Retina (tissue), 1 donor: Measurements from ENCODE around the gene GNA15.
"Not testable (repeated sequence)": the region's sequence is repeated elsewhere in the genome, so short reads cannot be mapped to it uniquely, and the experiment has no call there.

Experiments
- DNase-seq: peaks from one replicate; pipeline ENCODE4 v3.0.0-alpha.2; 2016

The GNA15 gene, protein sequence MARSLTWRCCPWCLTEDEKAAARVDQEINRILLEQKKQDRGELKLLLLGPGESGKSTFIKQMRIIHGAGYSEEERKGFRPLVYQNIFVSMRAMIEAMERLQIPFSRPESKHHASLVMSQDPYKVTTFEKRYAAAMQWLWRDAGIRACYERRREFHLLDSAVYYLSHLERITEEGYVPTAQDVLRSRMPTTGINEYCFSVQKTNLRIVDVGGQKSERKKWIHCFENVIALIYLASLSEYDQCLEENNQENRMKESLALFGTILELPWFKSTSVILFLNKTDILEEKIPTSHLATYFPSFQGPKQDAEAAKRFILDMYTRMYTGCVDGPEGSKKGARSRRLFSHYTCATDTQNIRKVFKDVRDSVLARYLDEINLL

DNA sequence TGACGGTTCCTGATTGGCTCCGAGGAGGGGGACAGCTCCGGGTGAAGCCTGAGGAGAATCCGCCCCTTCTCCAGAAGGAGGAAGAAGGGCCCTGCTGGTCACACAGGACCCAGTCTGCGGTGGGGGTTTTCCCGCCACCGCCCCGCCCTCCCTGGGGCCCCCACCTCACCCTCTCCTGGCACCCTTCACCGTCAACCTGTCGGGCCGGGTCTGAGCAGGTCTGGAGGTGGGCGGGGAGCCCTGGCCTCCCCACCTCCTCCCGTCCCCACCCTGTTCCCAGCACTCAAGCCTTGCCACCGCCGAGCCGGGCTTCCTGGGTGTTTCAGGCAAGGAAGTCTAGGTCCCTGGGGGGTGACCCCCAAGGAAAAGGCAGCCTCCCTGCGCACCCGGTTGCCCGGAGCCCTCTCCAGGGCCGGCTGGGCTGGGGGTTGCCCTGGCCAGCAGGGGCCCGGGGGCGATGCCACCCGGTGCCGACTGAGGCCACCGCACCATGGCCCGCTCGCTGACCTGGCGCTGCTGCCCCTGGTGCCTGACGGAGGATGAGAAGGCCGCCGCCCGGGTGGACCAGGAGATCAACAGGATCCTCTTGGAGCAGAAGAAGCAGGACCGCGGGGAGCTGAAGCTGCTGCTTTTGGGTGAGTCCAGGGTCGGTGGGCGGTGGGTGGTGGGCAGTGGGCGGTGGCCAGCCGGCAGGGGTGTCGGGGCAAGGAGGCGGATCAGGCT is at the start of gene GNA15:
GNA15 (plus strand) TSS at position 73 of the 723 bp plus-strand sequence; CDS start at position 491, 418 bp downstream.
- no peak for DNase-seq

DNA sequence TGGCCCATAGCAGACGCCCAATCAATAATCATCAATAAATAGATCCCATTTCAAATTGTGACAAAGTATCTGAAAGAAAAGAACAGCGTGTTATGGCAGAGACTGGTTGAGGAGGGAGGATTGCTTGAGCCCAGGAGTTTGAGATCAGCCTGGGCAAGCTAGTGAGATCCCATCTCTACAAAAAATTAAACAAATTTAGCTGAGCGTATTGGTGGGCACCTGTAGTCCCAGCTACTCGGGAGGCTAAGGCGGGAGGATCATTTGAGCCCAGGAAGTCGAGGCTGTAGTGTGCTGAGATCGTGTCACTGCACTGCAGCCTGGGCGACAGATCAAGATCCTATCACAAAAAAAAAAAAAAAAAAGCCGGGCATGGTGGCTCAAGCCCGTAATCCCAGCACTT is 48.1 kb upstream of the GNA15 start:
- no peak for DNase-seq

GRCh38 chr19:3089299-3089855 is 46.5 kb upstream of the GNA15 start:
- DNase-seq: not testable (repeated sequence)

- no peak for DNase-seq
Measured at GRCh38 chr19:3094601-3095440, 41.0 kb upstream of the GNA15 start.

DNA sequence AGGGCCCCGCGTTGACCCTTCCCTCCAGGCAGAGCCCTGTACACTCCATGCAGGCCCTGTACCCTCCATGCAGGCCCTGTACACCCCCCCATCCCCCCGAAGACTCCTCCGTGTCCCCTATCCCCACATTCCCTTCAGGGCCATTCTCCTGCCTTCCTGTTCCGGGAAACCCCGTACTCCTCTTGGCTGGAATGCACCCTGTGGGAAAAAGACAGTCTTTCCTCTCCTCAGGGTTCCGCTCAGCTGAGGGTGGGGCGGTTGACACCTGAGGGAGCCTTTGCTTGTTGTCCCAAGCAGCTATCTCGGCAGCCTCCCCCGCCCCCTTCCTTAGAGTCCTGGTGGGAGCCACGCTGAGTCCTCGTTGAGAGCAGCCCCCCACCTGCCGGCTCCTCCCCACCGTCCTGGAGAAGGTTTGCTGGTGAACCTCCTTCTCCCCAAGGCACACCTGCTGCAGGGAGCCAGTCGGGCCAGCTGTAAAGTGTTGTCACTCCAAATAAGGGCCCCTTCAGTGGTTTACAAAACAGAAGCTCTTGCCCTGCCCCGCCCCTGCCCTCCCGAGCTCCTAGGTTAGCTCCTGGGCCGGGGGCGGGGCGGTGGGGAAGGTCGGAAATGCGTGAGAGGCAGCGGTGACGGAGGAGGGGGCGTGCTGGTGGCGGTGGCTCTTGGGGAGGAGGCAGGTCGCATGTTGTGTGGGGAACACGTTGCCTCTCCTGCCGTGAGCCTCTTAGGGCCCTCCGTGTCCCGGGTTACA is 40.2 kb upstream of the GNA15 start:
- DNase-seq: no peak

GRCh38 chr19:3096267-3096901 is 39.4 kb upstream of the GNA15 start:
- no peak for DNase-seq

GRCh38 chr19:3096902-3097326 is 38.9 kb upstream of the GNA15 start:
- no peak for DNase-seq

DNA sequence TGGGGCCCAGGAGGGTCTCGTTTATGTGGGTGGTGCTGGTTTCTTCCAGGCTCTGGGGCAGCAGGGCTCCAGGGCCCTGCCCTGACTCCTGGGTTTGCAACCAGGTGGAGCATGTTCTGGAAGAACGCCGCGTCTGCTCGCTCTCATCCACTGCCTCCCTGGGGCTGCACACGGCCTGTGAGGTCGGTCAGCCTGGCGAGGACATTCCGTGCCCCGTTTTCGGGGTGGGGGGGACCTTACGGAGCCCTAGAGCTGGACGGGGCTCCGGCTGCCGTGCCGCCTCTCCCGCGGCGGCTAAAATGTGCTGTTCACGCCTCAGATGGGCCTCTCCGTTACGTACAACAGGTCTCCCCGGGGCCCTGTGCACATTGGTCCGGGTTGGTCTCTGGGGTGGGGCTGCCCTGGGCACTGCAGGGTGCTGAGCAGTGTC is 38.4 kb upstream of the GNA15 start:
- no peak for DNase-seq

DNA sequence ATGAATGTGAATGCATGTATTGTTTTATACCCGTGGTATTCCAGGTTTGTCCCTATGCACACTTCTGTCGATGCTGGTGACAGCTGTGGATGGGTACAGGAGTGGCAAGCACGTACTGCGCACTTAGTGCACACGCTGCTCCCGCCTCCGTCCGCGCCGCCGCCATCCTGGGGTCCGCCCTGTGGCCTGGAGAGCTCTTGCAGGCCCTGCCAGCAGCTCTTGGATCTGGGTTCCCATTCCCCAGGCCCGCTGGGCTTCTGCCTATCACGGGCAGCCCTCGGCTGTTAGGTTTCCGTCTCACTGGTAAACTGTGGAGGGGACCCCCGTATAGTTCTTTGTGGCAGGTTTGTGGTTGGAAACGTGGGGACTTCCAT is 37.7 kb upstream of the GNA15 start:
- no peak for DNase-seq

GRCh38 chr19:3098515-3099346 is 37.1 kb upstream of the GNA15 start:
- DNase-seq: no peak

- no peak for DNase-seq
Measured at GRCh38 chr19:3099347-3100145, 36.3 kb upstream of the GNA15 start.

DNA sequence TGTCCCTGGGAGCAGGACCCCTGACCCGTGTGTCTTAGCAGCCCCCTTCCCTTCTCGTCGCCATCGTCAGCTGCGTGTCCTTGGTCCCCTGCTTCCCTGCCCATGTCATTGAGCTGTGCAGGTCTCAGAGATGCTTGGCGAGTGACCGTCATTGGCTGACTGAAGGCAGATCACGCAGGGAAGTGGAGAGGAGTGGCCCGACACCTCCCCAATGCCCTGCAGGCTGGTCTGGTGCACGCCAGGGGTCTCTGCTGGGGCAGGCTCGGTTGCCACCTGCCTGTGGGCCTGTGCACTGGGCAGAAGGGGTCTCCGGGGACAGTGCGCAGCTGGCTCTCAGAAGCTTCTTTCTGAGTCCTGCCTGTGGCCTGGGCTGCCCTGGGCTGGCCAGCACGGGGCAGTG is 35.5 kb upstream of the GNA15 start:
- peak; percentile 52 for DNase-seq

DNA sequence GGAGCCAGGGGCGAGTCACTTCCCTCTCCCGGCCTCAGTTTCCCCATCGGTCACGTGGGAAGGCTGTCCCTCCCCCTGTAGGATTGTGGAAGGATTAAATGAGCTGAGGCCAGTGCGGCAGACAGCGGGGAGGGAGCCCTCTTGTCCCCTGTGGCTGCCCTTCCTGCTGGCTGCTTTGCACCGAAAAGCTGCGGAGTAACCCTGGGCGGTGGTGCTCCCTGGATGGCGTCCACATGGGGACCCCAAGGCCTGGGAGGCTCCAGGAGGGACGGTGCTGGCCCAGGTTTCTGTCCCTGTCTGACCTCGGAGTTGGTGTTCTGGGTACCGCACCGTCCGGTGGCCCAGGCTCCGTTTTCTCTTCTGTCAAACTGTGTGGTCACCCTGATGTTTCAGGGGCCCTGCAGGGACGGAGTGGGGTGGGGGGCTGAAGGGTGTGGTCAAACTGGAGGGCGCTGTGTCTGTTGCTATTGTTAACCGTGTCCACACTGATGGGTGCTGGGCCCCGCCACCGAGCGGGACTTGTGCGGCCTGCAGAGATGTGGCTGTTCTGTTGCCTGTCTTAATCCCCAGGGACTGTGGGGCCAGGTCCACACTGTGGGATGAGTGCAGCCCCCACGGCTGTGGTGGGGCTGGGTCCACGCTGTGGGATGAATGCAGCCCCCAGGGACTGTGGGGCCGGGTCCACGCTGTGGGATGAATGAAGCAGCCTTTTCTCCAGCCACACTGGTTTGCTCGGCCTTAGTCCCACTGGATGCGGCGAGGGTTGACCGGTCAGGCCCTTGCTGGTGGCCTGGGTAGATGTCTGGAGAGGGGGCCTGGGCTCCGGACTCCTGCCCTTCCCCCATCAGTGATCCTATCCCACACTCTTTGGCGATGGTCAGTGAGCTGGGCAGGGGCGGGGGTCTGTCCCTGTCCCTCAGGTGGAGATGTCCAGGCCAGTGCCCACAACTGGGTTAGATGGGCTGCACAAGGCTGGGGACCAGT is 34.8 kb upstream of the GNA15 start:
- no peak for DNase-seq

GRCh38 chr19:3102239-3103140 is 33.3 kb upstream of the GNA15 start:
- DNase-seq: no peak

GRCh38 chr19:3104708-3104983 is 31.2 kb upstream of the GNA15 start:
- DNase-seq: no peak

- DNase-seq: no peak
Measured at GRCh38 chr19:3105641-3106508, 30.0 kb upstream of the GNA15 start.
